GM12892 (cell line): ENCODE measurements around the gene DENND1A.

ENCODE experiments used
- DNase-seq: peaks from one replicate; pipeline ENCODE4 v3.0.0; 2011; ENCODE audit not compliant: insufficient read length
- FAIRE-seq: peaks from 2 replicates; lab custom pipeline; 2011; peaks lifted over from hg19 to GRCh38; lab: Jason Lieb, UNC
- POLR2A ChIP-seq: IDR thresholded peaks from 2 replicates; pipeline ENCODE4 v1.6.1; 2011; ENCODE audit warnings: low read depth, low read length, control low read depth
- POLR2AphosphoS5 ChIP-seq: IDR thresholded peaks from 2 replicates; pipeline ENCODE4 v1.6.1; 2011; ENCODE audit warnings: low read depth, low read length, control low read depth
- TAF1 ChIP-seq: IDR thresholded peaks from 2 replicates; pipeline ENCODE4 v1.6.1; 2011; ENCODE audit warnings: low read depth, mild to moderate bottlenecking, control low read depth, low read length, borderline replicate concordance

DENND1A gene

GRCh38 chr9:123523845-123524244, 406.1 kb downstream of the DENND1A start:
- FAIRE-seq, result no peak
- TF ChIP-seq POLR2A (no peak), TAF1 (no peak), POLR2AphosphoS5 (no peak)
- DNase-seq, result no peak

- no peak for DNase-seq
- FAIRE-seq, result no peak
- TF ChIP-seq POLR2A (no peak), TAF1 (no peak), POLR2AphosphoS5 (no peak)
These were observed 406.9 kb downstream of the DENND1A start for GRCh38 chr9:123523001-123523400.

- TF ChIP-seq POLR2AphosphoS5 (no peak), POLR2A (no peak), TAF1 (no peak)
- no peak for FAIRE-seq
- no peak for DNase-seq
These were observed 407.7 kb downstream of the DENND1A start for GRCh38 chr9:123522251-123522650.

- TF ChIP-seq TAF1, result no peak
- TF ChIP-seq POLR2AphosphoS5, result no peak
- no peak for TF ChIP-seq POLR2A
These were observed 411.6 kb downstream of the DENND1A start for GRCh38 chr9:123518338-123518737.

GRCh38 chr9:123517512-123517911, 412.4 kb downstream of the DENND1A start:
- DNase-seq (no peak), FAIRE-seq (no peak)
- TF ChIP-seq TAF1 (no peak), POLR2A (no peak), POLR2AphosphoS5 (no peak)

More at GRCh38 chr9:123518338-123518737, 411.6 kb downstream of the DENND1A start:
- no peak for DNase-seq
- FAIRE-seq, result no peak

GRCh38 chr9:123514766-123515165, 415.2 kb downstream of the DENND1A start:
- FAIRE-seq (peak; percentile 14), DNase-seq (no peak)
- no peak for TF ChIP-seq POLR2A
- TF ChIP-seq POLR2AphosphoS5, result no peak
- TF ChIP-seq TAF1, result no peak

- TF ChIP-seq POLR2A (no peak), TAF1 (no peak), POLR2AphosphoS5 (no peak)
- DNase-seq (no peak), FAIRE-seq (no peak)
These were observed 416.4 kb downstream of the DENND1A start for GRCh38 chr9:123513554-123513953.

GRCh38 chr9:123511326-123512277, 418.3 kb downstream of the DENND1A start:
- TF ChIP-seq POLR2AphosphoS5 (no peak), TAF1 (no peak), POLR2A (no peak)
- no peak for DNase-seq
- no peak for FAIRE-seq

GRCh38 chr9:123509646-123510045, 420.3 kb downstream of the DENND1A start:
- DNase-seq (no peak), FAIRE-seq (no peak)
- TF ChIP-seq POLR2AphosphoS5, result no peak
- TF ChIP-seq POLR2A, result no peak
- TF ChIP-seq TAF1, result no peak

- TF ChIP-seq POLR2A (no peak), TAF1 (no peak), POLR2AphosphoS5 (no peak)
- FAIRE-seq (no peak), DNase-seq (no peak)
These were observed 421.9 kb downstream of the DENND1A start for GRCh38 chr9:123508048-123508447.

GRCh38 chr9:123505496-123505895, 424.4 kb downstream of the DENND1A start:
- TF ChIP-seq POLR2AphosphoS5, result no peak
- no peak for TF ChIP-seq POLR2A
- no peak for TF ChIP-seq TAF1
- DNase-seq (no peak), FAIRE-seq (no peak)

GRCh38 chr9:123500336-123500735, 429.6 kb downstream of the DENND1A start:
- no peak for TF ChIP-seq POLR2AphosphoS5
- no peak for TF ChIP-seq TAF1
- no peak for TF ChIP-seq POLR2A
- DNase-seq, result no peak
- FAIRE-seq, result no peak

- TF ChIP-seq POLR2AphosphoS5 (no peak), POLR2A (no peak), TAF1 (no peak)
- DNase-seq (no peak), FAIRE-seq (no peak)
These were observed 432.1 kb downstream of the DENND1A start for GRCh38 chr9:123497830-123498229.
